GM13976 (cell line): ENCODE data around the gene DBH.

ENCODE experiments used
- DNase-seq: peaks from one replicate; pipeline ENCODE4 v3.0.0; 2012; ENCODE audit warnings: low spot score
- CTCF ChIP-seq: IDR thresholded peaks from 2 replicates; pipeline ENCODE4 v1.5.1; 2012; ENCODE audit warnings: borderline replicate concordance, mild to moderate bottlenecking; ENCODE audit not compliant: insufficient read depth; ENCODE audit errors: extremely low read depth, missing control alignments, control extremely low read depth
- in situ Hi-C: fragments of 300-500 bp; cut with MboI; formaldehyde crosslinking; loops from one replicate; pipeline ENCODE4 v1.12.0; 2022; ENCODE audit warnings: low sequenced_read_pairs, mixed read lengths, inconsistent platforms; ENCODE audit not compliant: unreplicated experiment

The DBH gene

GRCh38 chr9:133658442-133659431 lies 22.6 kb downstream of the DBH start:
- no peak for TF ChIP-seq CTCF
- in situ Hi-C loops: no loop called here
- DNase-seq: no peak

- in situ Hi-C loops: no loop called here
- no peak for TF ChIP-seq CTCF
- no peak for DNase-seq
These were observed 23.4 kb downstream of the DBH start for GRCh38 chr9:133659516-133659915.

- in situ Hi-C loops: no loop called here
- no peak for TF ChIP-seq CTCF
- DNase-seq: no peak
These were observed 25.8 kb downstream of the DBH start for GRCh38 chr9:133661846-133662540.

- no peak for DNase-seq
- TF ChIP-seq CTCF: no peak
- in situ Hi-C loops: no loop called here
These were observed 28.2 kb downstream of the DBH start for GRCh38 chr9:133664173-133665050.

- in situ Hi-C loops: no loop called here
- no peak for DNase-seq
- TF ChIP-seq CTCF: no peak
These were observed 28.9 kb downstream of the DBH start for GRCh38 chr9:133665096-133665495.

- TF ChIP-seq CTCF: no peak
- in situ Hi-C loops: no loop called here
- no peak for DNase-seq
These were observed 29.4 kb downstream of the DBH start for GRCh38 chr9:133665535-133665934.
